T1000 (cell line): ENCODE measurements around the gene TRAK1.
A peak's percentile ranks its signal among the peaks of the same experiment; 100 is the strongest.

Source experiments
- DNase-seq: peaks from one replicate; lab custom pipeline; 2025; ENCODE audit warnings: mixed read lengths; lab: John Stamatoyannopoulos, UW

TRAK1 gene

DNA sequence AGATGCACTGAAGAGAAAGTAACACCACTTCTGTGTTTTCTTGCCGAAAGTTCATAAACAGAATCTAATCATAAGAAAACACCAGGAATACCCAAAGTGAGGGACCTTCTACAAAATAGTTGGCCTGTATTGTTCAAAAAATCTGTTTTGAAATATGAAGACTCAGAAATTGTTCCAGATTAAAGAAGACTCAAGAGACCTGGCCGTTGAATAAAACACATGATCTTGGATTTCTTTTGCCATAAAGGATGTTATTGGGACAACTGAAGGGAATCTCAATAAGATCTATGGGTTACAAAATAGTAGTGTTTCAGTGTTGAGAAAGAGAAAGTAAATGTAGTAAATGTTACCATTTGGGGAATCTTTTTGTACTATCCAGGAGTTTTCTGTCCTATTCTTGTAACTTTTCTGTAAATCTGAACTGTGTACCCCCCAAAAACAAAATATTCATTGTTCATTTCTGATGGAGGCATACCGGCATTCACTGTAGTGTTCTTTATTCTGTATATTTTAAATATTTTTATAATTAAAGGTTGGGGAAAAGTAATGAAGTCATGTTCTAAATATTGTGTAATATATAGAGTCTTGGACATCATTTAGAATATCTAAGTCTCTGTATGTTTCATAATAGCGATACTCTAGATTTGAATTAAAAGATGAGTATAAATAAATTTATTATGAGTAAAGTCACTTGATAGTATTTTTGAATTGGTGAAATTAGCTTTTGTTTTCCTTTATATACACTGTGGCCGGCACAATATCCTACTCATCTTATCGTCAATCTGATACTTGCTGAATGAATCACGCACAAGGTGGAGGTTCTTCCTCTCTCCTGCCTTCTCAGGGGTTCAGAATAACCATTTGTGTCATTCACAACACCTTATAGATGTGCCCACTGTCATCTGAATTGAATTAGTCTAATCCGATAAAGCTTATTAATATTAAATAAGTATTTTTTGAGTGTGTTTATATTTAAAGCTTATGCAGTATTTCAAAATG is 66.7 kb downstream of the TRAK1 start:
- no peak for DNase-seq

DNA sequence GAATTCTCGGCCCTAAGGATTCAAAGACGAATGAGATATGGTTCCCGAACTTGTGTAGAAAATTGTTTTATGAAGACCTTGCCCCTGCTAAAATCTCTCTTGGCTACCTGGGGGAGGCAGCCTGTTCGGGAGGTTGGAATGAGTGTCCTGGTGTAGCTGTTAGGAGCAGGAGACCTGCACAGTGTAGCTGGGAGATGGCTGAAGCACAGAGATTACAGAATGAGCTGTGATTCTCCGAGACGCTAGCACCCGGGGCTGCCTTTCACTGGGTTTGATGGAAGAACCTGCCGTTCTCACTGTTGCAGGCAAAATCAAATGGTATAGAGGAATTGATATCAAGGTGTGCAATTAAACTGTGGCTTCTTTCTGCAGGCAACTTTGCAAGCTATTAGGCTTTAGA is 68.0 kb downstream of the TRAK1 start:
- DNase-seq = no peak

DNA sequence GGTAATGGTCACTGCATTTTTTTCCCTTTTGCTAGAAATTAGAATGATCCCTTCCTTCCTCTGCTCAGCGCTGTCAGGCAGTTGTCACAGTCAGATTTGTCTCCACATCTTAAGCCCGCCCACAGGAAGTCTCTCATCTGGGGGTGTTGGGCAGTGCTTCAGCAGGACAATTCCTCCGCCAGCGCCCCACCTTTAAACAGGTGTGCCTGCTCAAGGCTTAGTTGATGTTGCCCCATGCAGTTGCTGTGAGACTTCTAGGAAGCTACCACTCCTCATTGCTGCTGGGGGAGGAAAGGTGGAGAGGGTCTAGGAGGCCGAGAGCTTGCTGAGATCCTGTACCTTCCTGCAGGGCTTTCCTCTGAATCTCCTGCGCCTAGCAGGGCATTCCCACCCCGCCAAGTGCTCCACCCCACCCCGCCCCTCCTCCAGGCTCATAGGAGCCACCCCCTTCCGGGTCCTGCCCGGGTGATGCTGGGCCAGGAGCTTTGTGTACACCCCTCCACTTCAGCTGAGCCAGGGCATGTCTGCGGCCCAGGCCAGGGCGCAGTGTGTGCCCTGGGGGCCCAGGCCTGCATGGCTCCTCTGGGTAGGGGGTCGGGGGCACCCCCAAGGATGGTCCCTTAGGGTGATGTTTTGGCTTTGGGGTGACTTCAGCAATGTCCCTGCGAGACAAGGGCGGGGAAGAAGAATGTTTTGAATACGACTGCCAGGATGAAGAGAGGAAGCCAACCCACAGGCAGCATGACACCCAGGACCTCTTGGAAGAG is 68.7 kb downstream of the TRAK1 start:
- DNase-seq = peak; percentile 36

DNA sequence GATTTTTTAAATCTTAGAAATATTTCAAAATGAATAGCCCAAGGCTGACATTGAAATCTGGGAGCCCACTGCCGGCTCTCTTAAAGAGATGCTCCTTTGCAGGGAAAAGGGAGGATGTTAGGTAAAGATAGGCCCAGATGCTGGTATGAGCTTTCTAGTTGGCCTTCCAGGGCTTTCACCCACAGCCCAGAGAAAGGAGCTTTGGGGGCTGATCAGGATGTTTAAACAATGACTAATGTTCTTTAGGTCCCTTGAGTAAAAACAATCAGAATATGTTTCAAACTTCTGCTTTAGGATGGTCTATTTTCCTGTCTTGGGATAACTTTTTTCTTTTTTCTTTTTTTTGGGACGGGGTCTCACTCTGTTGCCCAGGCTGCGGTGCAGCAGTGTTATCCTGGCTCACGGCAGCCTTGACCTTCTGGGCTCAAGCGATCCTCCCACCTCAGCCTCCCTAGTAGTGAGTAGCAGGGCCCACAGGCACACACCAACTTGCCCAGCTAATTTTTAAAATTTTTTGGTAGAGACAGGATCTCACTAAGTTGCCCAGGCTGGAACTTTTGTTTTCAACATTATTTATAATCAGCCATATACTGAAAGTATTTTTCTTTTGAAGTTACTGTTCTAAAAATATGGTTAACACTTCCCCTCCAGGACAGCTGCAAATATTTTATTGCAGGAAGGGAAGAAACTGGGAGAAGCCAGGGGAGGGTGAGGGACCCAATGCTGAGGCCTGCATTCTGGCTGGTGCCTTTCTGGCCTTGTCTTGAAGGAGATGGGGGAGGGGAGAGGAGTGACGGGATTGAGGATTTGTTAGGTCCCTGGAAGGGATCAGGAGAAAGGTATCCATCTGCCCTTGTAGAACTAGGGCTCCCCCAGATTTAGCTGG is 70.1 kb downstream of the TRAK1 start:
- DNase-seq = no peak

DNA sequence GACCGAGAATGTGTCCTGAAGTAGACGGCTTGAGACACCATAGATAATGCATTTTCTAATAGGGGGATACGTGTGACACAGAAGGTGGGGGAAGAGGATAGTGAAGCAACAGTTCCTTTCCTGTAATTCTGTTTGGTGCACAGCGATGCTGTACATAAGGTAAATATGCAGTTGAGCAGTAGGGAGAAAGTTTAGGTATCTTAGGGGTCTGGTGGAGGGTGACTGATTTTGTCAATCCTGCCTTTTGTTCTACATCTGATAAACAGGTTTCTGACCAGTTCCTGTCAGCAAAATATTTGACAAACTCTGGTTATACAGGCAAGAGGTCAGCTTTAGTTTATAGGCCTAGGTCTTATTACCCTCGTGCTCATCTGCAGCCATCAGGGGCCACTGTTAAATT is 71.3 kb downstream of the TRAK1 start:
- DNase-seq = no peak

DNA sequence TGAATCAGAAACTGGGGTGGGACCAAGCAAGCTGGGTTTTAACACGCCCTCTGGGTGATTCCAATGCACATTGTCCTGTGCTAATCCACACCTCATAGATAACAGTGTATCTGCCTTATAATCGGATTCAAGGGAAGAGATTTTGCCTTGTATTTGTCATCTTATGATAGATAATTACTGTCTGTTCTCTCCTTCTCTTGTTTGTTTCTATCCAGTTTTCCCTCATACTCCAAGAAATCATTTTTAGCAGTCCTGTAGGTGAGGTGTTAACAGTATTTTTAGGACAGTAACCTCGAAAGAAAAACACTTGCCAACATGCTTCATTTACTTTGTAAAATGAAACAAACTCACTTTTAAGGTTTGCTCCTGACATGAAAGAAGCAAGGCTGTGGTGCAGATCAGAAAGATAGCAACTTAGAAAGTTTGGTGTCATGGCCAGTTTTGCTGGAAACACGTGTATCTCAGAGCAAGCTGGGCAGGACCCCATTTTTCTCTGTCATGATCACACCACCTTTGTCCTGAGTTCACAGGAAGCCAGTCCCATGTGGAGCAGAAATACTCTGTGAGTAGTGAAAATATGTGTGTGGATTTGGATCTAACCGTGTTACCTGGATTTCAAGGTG is 72.6 kb downstream of the TRAK1 start:
- DNase-seq = no peak

DNA sequence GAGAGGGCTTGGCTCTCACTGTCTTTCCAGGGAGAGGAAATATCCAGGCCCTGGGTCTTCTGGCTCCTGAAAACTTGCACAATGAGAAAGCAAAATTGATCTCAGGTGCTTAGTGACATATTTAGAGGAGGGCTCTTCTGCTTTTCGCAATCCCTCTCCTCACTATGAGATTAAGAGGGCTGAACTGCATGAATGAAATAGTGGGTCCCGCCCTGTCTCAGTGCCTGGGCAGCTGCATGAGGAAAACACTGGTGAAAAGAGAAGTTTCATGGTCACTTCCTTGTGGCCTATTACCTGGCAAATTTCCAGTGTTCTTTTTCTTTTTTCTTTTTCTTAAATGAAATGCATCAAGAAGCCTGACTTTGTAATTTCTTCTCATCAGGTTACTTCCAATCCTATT is 73.5 kb downstream of the TRAK1 start:
- DNase-seq = no peak

DNA sequence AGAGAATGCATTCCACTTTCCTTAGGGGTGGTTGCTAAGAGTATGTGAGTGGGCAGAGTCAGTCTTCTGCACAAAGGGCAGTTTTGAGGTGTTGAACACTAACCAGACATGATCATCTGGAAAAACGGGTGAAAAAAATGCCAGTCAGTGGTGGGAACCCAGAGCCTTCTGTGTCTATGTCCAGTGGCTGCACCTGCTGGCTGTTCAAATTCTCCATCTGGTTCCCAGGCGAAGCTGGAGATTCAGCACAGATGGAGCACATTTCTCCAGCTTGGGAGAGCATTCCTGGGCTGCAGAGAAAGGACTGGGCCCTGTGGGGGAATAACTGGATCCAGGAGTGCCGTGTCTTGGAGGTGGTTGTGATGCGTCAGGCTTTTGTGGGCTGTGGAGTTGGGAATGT is 74.1 kb downstream of the TRAK1 start:
- no peak for DNase-seq

DNA sequence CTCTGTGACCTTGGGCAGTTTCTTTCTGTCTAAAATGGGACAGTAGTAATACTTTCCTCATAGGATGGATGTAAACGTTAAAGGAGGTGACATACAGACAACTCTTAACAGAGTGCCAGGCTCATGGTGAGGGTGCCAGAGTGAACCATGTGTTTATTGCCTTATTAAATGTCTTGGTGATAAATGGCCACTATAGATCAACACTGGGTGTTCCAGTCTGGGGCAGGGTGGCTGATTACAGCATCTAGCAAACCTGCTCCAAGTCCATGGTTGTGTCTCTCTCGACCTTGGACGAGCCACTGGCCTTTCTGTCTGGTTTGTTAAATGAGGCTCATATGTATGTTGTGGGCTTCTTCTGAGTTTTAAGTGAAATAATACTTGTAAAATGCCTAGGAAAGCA is 75.1 kb downstream of the TRAK1 start:
- no peak for DNase-seq

DNA sequence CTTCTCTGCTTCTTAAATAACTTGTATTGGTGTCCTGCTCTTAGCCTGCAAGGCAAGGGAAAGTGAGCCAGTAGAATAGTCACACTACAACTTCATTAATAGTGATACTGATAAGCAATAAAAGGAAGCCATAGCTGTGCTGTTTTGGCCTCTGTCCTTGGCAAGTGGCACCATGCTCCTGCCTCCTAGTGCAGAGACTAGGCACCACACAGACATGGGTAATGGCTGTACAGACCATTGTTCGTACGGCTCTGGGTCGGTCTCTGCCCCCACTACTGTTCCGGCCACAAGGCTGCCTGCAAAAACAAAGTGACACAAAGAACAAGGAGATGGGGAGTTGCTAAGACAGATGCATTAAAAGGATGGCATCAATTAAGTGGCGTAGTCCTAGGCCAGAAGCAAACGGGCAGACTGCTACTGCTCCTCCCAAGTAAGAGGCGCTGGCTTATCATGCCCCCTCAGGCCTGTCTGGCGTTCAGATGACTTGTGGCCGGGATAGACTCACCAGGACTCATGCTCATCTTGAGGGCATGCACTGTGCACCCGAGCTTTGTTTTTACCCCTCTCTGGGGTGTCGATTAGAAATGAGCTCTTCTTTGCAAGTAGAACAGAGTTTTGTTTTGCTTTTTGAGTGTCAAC is 75.6 kb downstream of the TRAK1 start:
- DNase-seq = no peak

DNA sequence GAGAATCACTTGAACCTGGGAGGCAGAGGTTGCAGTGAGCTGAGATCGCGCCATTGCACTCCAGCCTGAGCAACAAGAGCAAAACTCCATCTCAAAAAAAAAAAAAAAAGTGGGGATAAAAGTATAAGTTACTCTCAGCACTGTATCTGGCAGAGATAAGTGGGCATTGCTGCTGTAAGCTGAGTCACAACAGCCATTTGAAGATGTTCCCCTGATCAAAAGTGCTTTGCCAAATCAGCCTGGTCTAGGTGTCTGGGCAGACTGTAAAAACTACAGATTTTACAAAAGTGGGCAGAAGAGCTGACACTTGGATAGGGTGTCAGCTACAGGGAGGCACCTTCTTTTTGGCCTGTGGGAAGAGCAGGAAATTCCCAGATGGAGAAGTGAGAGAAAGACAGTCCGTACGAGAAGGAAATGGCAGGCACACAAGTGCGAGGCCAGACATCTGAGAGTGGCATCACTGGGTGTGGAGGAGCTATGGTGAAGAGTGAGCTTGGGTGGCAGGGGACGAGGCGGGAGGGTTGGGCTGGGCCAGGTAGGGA is 78.5 kb downstream of the TRAK1 start:
- DNase-seq = no peak

DNA sequence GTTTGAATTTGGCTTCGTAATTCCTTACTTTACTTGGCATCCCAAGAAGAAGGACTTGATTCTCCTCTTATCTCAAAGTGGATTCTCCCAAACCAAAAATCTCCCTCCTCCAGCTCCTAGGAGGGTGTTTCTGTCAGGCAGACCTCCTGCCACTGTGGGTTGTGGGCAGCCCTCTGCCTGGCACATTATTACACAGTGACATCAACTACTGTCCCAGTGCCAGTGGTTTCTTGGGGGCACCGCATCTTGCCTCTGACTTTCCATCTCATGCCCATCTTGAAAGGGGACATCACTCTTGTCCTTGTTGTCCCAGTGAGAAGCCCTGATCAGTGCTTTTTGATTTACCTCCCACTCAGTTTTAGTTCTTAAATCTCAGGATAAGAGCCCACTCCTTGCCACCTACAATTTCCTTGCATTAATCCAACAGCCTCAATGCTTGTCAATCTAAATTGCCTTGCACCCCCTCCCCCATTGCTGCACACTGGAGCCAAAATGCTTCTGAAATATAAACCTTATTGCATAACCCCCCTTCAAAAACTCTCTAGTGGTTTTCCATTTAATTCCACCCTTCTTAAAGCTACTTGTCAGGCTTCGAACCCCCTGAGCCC is 81.0 kb downstream of the TRAK1 start:
- no peak for DNase-seq

DNA sequence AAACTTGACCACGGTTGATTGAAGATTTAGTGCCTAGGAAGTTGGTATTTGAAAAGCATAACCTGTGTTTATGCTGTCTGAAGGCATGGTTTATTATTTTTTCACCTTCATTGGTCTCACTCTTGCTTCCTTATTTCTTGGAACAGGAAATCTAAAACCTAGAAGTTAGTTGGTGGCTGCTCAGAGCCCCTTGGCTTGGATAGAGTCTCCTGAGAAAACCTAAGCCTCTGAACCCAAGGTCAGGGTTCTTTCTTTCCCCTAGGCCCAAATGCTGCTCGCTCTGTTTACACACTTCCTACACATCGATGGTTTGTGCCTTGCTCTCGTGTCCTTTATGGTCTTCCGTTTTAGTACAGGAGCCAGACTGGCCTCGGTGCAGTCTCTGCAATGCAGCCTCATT is 82.2 kb downstream of the TRAK1 start:
- DNase-seq = no peak

DNA sequence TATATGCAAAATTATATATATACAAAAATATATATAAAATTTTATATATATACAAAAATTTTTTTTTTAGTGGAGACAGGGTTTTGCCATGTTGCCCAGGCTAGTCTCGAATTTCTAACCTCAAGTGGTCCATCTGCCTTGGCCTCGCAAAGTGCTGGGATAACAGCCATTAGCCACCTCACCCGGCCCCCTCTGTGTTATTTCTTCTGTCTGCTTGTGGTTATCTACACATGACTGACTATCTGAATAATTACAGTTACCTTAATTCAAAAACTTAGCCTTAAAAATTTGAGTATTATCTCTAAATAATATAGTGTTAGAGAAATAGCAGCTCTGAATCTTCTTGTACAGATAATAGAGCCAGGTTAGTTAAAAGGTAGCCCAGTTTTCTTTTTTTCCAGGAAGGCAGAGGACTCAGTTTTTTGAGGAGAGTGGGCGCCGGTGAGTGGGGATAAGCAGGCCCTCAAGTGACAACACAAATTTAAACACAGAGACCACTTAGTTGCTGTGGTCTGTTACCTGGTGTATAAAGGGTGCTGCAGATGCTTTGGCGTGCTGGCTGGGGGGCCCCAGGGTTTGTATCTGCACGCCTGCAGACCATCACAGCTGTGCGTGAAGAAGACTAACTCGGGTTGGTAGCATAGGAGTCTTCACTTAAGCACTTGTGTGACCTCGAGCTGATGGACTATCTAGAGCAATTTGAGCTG is 83.7 kb downstream of the TRAK1 start:
- no peak for DNase-seq

DNA sequence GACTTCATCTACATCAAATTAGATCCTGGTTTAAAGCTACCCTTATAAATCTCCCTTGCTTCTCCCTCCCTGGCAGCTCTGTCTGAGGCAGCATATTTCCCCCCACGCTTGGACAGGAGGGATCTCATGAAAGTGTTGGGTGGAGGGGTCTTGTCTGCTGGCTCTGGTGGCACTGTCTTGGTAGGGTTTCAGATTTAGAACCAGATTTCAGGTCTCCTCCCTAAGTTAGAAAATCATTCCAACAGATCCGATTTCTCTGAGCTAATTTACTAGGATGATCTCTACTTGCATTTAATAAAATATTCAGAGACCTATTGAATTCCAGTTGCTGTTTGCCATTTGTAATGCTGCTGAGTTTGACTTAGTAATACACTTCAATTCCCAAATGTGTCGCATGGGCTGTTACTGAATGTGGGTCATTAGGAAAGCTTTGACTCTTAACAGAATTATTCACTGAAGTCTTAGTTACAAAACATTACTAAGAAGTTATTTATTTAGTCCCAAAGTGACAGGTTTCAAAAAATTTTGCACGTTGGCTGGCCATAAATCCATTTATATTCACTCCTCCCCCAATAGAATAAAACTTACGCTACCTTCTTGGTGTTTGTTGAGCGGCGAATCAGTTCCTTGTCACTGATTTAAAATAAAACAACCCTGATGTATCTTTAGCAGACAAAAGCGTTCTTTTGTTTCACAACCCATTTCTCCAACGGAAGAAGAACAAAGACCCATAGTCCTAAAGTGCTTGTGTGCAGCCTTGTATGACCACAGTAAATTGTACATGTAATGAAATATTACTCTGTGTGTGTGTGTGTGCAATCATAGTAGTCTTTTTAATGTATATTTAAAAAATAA is 84.5 kb downstream of the TRAK1 start:
- DNase-seq = no peak

DNA sequence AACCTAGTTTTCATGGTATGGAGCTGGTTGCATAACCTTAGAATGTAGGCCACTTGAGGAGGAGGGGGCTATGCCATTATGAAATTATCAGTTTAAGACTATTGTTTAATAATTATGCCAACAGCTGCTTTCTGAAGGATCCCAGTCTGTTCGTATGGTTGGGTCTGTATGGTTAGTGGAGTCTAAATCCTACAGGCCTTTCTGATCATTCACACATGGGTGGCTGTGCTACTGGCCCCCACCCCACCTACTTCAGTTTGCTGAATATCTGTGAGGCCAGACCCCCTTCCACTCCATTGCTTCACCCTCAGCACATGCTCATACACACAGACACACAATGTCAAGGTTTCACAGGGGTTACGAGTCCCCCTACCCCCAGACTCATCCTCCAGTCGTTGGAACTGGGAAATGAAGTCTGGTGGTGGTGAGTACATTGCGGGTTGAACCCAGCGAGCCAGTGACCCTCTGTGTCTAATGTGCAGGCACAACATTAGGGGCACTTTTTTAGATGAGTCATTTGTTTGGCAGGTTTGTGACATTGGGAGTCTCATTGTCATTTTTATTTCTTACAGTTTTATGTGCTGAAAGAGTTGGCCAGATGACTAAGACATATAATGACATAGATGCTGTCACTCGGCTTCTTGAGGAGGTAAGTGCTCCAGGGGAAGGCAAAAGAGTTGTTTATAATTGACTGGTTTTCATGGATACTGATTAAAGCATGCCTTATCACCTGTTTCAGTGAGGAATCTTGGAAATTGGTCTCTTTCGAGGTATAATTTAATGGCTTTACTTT is 85.3 kb downstream of the TRAK1 start:
- DNase-seq = no peak

DNA sequence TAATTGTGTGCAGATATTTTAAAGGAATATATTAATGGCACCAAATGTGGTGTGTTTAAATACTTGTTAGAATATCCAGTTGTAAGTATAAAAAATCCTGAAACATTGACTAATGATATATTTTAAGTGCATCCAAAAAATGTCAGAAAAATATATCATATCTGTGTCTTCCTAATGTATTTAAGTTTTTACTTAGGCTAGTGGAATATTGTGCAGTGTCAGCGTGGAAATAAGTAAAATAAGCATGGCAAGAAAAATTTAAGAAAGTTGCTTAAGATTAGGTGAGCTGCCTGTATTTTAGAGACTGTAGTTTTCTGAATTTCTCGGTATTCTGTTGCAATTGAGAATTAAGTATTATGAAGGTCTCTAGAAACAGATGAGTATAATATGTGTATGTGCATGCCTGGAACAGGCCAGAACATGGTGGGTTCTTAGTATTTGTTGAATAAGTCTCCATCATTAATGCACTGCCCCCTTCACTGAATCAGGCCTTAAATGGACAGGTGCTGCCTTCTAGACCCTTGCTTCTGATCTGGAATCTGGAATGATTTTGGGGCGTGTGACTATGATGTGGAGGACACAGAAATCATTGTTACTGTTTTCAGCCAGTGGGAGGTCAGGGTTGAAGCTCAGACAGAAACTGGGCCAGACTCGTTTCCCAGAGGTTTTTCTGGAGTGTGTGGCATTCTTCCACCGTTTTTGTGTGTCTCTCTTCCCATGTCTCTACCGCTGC is 86.1 kb downstream of the TRAK1 start:
- DNase-seq = no peak
